Breast epithelium (tissue), 3 donors: ENCODE data around the gene CLHC1.

Experiments used
- POLR2A ChIP-seq: fragments of 450-650 bp; IDR thresholded peaks from one replicate; pipeline ENCODE4 v1.6.1; 2016; ENCODE audit warnings: antibody characterized with exemption, mild to moderate bottlenecking, moderate library complexity
- POLR2AphosphoS5 ChIP-seq, 3 donors: sonication (generic); formaldehyde crosslinking; IDR thresholded peaks; one replicate each; pipeline ENCODE4 v1.6.1; 2017; ENCODE audit warnings: antibody characterized with exemption in 3 of 3
- TF ChIP-seq, protein P1 (sequence below), 3 donors: fragments of 450-650 bp; IDR thresholded peaks; one replicate each; pipeline ENCODE4 v1.5.1; 2016 to 2017; ENCODE audit warnings: antibody characterized with exemption in 3 of 3, mild to moderate bottlenecking in 3 of 3, moderate library complexity in 3 of 3

DNA sequence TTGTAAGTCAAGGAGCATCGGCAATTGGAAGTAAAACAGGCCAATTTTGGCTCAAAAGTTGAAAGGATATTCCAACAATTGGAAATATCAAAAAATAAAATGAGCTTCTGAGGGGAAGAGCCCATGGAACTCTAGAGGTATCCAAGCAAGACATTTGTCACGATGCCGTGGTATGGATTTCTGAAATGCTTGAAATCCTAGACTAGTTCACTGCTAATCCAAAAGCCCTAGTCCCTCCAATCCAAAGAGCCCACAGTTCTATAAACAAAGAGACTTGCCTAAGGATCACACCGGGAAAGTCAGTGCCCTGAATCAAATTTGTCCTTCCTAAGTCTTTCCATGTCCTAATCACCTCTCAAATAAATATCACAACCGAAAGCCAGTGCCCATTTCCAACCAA, 85.1 kb downstream of the CLHC1 start:
- TF ChIP-seq POLR2A, result no peak
- TF ChIP-seq, protein P1, sequence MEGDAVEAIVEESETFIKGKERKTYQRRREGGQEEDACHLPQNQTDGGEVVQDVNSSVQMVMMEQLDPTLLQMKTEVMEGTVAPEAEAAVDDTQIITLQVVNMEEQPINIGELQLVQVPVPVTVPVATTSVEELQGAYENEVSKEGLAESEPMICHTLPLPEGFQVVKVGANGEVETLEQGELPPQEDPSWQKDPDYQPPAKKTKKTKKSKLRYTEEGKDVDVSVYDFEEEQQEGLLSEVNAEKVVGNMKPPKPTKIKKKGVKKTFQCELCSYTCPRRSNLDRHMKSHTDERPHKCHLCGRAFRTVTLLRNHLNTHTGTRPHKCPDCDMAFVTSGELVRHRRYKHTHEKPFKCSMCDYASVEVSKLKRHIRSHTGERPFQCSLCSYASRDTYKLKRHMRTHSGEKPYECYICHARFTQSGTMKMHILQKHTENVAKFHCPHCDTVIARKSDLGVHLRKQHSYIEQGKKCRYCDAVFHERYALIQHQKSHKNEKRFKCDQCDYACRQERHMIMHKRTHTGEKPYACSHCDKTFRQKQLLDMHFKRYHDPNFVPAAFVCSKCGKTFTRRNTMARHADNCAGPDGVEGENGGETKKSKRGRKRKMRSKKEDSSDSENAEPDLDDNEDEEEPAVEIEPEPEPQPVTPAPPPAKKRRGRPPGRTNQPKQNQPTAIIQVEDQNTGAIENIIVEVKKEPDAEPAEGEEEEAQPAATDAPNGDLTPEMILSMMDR (IDR thresholded peaks at IDR 0.05), result no peak
- TF ChIP-seq POLR2AphosphoS5 (IDR thresholded peaks at IDR 0.05), result no peak
